ENCODE measurements around the gene OTOF.

- TF ChIP-seq POLR2A (IDR thresholded peaks at IDR 0.05; ENCODE audit: low read depth, low read length) (no peak), TAF1 (IDR thresholded peaks at IDR 0.05; ENCODE audit: borderline replicate concordance, low read depth, low read length) (no peak), POLR2AphosphoS5 (IDR thresholded peaks at IDR 0.05; ENCODE audit: low read depth, low read length) (no peak)
These were observed 2.9 kb upstream of the OTOF start for GRCh38 chr2:26480566-26481423.

Measured in GM12892 (cell line).